B cell (primary cell): ENCODE results near the gene RRP12. TPM values are rescaled to one million over a fixed set of nuclear protein-coding genes. Genes with fewer than 3 reads are reported as not detected.

ENCODE experiments used
- ATAC-seq: fragments of 200-7000 bp; cut with Tn5 transposase; one replicate; pipeline ENCODE4 v1.10.0; 2021; ENCODE audit warnings: low read depth, mild to moderate bottlenecking, moderate number of reproducible peaks, moderate library complexity
- CTCF ChIA-PET: fragments of 350-600 bp; sonication (Branson Sonifier 250); formaldehyde crosslinking; loops from one replicate; lab custom pipeline; 2021; ENCODE audit warnings: antibody characterized with exemption, inconsistent platforms; lab: Charles Lee
- POLR2A ChIA-PET: fragments of 350-600 bp; sonication (Branson Sonifier 250); formaldehyde crosslinking; loops from one replicate; lab custom pipeline; 2021; ENCODE audit warnings: antibody characterized with exemption; lab: Charles Lee
- DNase-seq: peaks from one replicate; pipeline ENCODE4 v3.0.0; 2013
- H2AFZ ChIP-seq: 2 replicates; pipeline ENCODE4 v1.6.1; 2012; ENCODE audit warnings: mild to moderate bottlenecking, low read depth, low read length; ENCODE audit not compliant: insufficient read depth, poor library complexity, severe bottlenecking
- H3K27ac ChIP-seq, 2 donors: 1 replicate in 1 of 2; 2 replicates in 1 of 2; pipeline ENCODE4 v1.5.1; 2012 to 2013; ENCODE audit warnings: low read length in 2 of 2, mild to moderate bottlenecking in 2 of 2, moderate library complexity in 1 of 2
- H3K27me3 ChIP-seq, 4 experiments: fragments of 200-600 bp in 1 of 4; sonication (generic) in 1 of 4; replicated peaks in 1 of 4; 1 replicate in 2 of 4; 2 replicates in 2 of 4; pipeline versions ENCODE4 v1.6.1 to v1.7.0; 2013 to 2016; ENCODE audit warnings: low read length in 3 of 4, mild to moderate bottlenecking in 2 of 4, mixed read lengths in 1 of 4, moderate library complexity in 1 of 4; ENCODE audit not compliant: insufficient read depth in 4 of 4, control insufficient read depth in 3 of 4; ENCODE audit errors: control extremely low read depth in 1 of 4
- H3K36me3 ChIP-seq, 2 experiments: replicated peaks in 1 of 2; 1 replicate in 1 of 2; 2 replicates in 1 of 2; pipeline versions ENCODE4 v1.6.1 to v1.7.1; 2013; ENCODE audit warnings: low read length in 1 of 2; ENCODE audit not compliant: insufficient read depth in 2 of 2, control insufficient read depth in 1 of 2; ENCODE audit errors: control extremely low read depth in 1 of 2, extremely low read depth in 1 of 2
- H3K4me1 ChIP-seq, 2 donors: fragments of 200-600 bp in 1 of 2; sonication (generic) in 1 of 2; 1 replicate in 1 of 2; 2 replicates in 1 of 2; pipeline versions ENCODE4 v1.5.1 to v1.6.1; 2013 to 2017; ENCODE audit warnings: low read length in 2 of 2; ENCODE audit not compliant: control insufficient read depth in 2 of 2, insufficient read depth in 2 of 2
- H3K4me2 ChIP-seq: replicated peaks from 2 replicates; pipeline ENCODE3; 2012; ENCODE audit warnings: mild to moderate bottlenecking, low read depth, low read length; ENCODE audit not compliant: poor library complexity, severe bottlenecking
- H3K4me3 ChIP-seq, 5 experiments: fragments of 200-600 bp in 1 of 5; sonication (generic) in 1 of 5; 1 replicate in 3 of 5; 2 replicates in 2 of 5; pipeline versions ENCODE4 v1.5.1 to v1.7.0; 2011 to 2016; ENCODE audit warnings: low read length in 4 of 5, mild to moderate bottlenecking in 4 of 5, low read depth in 2 of 5, control low read depth in 1 of 5, moderate library complexity in 1 of 5; ENCODE audit not compliant: insufficient read depth in 1 of 5; ENCODE audit errors: control extremely low read depth in 1 of 5, extremely low read depth in 1 of 5
- H3K79me2 ChIP-seq: fragments of 200-600 bp; sonication (generic); one replicate; pipeline ENCODE4 v1.6.0; 2016; ENCODE audit warnings: low read length; ENCODE audit not compliant: control insufficient read depth, insufficient read depth
- H3K9ac ChIP-seq: fragments of 200-600 bp; sonication (generic); 2 replicates; pipeline ENCODE4 v1.6.1; 2017; ENCODE audit warnings: mild to moderate bottlenecking, low read length, moderate library complexity
- H3K9me3 ChIP-seq, 3 donors: one replicate each; pipeline versions ENCODE4 v1.6.1 to v1.7.1; 2013; ENCODE audit warnings: low read length in 2 of 3; ENCODE audit not compliant: control insufficient read depth in 2 of 3, insufficient read depth in 1 of 3; ENCODE audit errors: control extremely low read depth in 1 of 3
- H4K20me1 ChIP-seq: 2 replicates; pipeline ENCODE4 v1.6.0; 2012; ENCODE audit warnings: mild to moderate bottlenecking, low read length; ENCODE audit not compliant: insufficient read depth, control insufficient read depth, poor library complexity, severe bottlenecking
- H3K27ac Mint-ChIP-seq: one replicate; pipeline ENCODE4 v1.8.0; 2021; ENCODE audit warnings: mixed read lengths
- H3K27me3 Mint-ChIP-seq: one replicate; pipeline ENCODE4 v1.8.0; 2021; ENCODE audit warnings: mixed read lengths
- H3K4me1 Mint-ChIP-seq: one replicate; pipeline ENCODE4 v1.8.0; 2021; ENCODE audit warnings: mixed read lengths
- H3K4me3 Mint-ChIP-seq: one replicate; pipeline ENCODE4 v1.8.0; 2021; ENCODE audit warnings: mixed read lengths
- H3K9me3 Mint-ChIP-seq: one replicate; pipeline ENCODE4 v1.8.0; 2022; ENCODE audit warnings: mixed read lengths; ENCODE audit not compliant: insufficient read depth
- CTCF ChIP-seq: fragments of 200-600 bp; IDR thresholded peaks from one replicate; pipeline ENCODE4 v1.8.0; 2022; ENCODE audit warnings: antibody characterized with exemption, mild to moderate bottlenecking
- EZH2 ChIP-seq: IDR thresholded peaks from 2 replicates; pipeline ENCODE4 v1.6.1; 2012; ENCODE audit warnings: borderline replicate concordance, low read depth, mild to moderate bottlenecking, moderate library complexity, low read length; ENCODE audit not compliant: insufficient read depth, poor library complexity, severe bottlenecking
- WGBS: methylation state at CpG from one replicate; pipeline ENCODE4 v1.1.5; 2013; ENCODE audit warnings: missing lambda C conversion rate; ENCODE audit not compliant: insufficient coverage; 5-methylcytosine and 5-hydroxymethylcytosine counted together
- intact Hi-C: fragments of 100-400 bp; cut with micrococcal nuclease; formaldehyde crosslinking; loops from one replicate; pipeline ENCODE4 v1.10.0; 2022
- polyA plus RNA-seq: library from polyadenylated mRNA; depleted of rRNA; stranded (reverse); fragments of >200 nt; gene quantifications from 2 replicates; pipeline ENCODE4 v1.2.3, GENCODE V29; 2012
- total RNA-seq, 2 donors: library from RNA; stranded (reverse); fragments of 120-200 nt in 1 of 2; gene quantifications; 1 replicate in 1 of 2; 2 replicates in 1 of 2; pipeline versions ENCODE4 v1.2.3 to v1.2.4, GENCODE V29; 2013 to 2022

The RRP12 gene
- total and polyA plus RNA-seq, 2 donors (not counting 1 experiment from before 2014, with no cell fraction given): 19.3 to 35.7 TPM

- no peak overlapping the region for H3K4me3 ChIP-seq
- H3K27ac ChIP-seq: peak overlapping the region; percentile 90 to 96
- Mint-ChIP-seq H3K9me3 (no peaks in the 10 kb centered on the region), H3K4me1 (peaks cover 32% of the 10 kb centered on the region), H3K27ac (peak overlapping the region; percentile 93), H3K27me3 (no peaks in the 10 kb centered on the region), H3K4me3 (peak overlapping the region; percentile 66)
- no peaks in the 10 kb centered on the region for H3K79me2 ChIP-seq
- H3K9me3 ChIP-seq: peaks cover 0 to 10% (median 0%) of the 10 kb centered on the region in 3 donors
- peaks cover 0 to 27% of the 10 kb centered on the region in 2 experiments for H3K36me3 ChIP-seq
- no peak for TF ChIP-seq CTCF
- TF ChIP-seq EZH2: no peak
- peak overlapping the region; percentile 86 for H2AFZ ChIP-seq
- no peak for ATAC-seq
- intact Hi-C loops: no loop called here
- H3K27me3 ChIP-seq: no peaks in the 10 kb centered on the region
- no peak for DNase-seq
- POLR2A ChIA-PET: no interaction called here
- H3K9ac ChIP-seq: peak overlapping the region; percentile 49
- H4K20me1 ChIP-seq: no peaks in the 10 kb centered on the region
- CTCF ChIA-PET: interaction anchor here (1.5 kb wide), 1 partner anchor 88 kb away, joined by 5 read pairs; no protein-coding TSS in a partner anchor
- WGBS: 100% methylated on average over 9 of the region's 11 CpGs
- peaks cover 26 to 32% of the 10 kb centered on the region in 2 donors for H3K4me1 ChIP-seq
- H3K4me2 ChIP-seq: peak overlapping the region; percentile 80
Measured at GRCh38 chr10:97366572-97366971, 34.6 kb downstream of the RRP12 start.

- Histone ChIP-seq H4K20me1 (no peaks in the 10 kb centered on the region), H3K4me1 (peaks cover 26 to 32% of the 10 kb centered on the region in 2 donors), H3K4me2 (peak overlapping the region; percentile 80), H3K79me2 (no peaks in the 10 kb centered on the region), H3K27me3 (no peaks in the 10 kb centered on the region), H3K4me3 (peak overlapping the region; percentile 3 to 49 (median 22)), H2AFZ (peak overlapping the region; percentile 86), H3K36me3 (peaks cover 0 to 23% of the 10 kb centered on the region in 2 experiments), H3K9me3 (peaks cover 0 to 10% (median 0%) of the 10 kb centered on the region in 3 donors), H3K27ac (peak overlapping the region; percentile 90 to 96), H3K9ac (peak overlapping the region; percentile 49)
- Mint-ChIP-seq H3K27ac (peak overlapping the region; percentile 93), H3K27me3 (no peaks in the 10 kb centered on the region), H3K9me3 (no peaks in the 10 kb centered on the region), H3K4me3 (peak overlapping the region; percentile 66), H3K4me1 (peaks cover 32% of the 10 kb centered on the region)
- peak; percentile 77 for DNase-seq
- intact Hi-C loops: no loop called here
- ChIA-PET POLR2A (interaction anchor here (0.7 kb wide), 2 partner anchors 54 to 730 kb away, joined by 4 to 9 read pairs; no protein-coding TSS in a partner anchor), CTCF (interaction anchor here (0.7 to 1.5 kb wide), 2 partner anchors 28 to 87 kb away, joined by 4 to 5 read pairs; no protein-coding TSS in a partner anchor)
- TF ChIP-seq CTCF (no peak), EZH2 (no peak)
- peak; percentile 86 for ATAC-seq
- 36% methylated on average over 8 of the region's 19 CpGs for WGBS
Measured at GRCh38 chr10:97365761-97366351, 35.3 kb downstream of the RRP12 start.
